HG03442 (cell line): ENCODE data around the gene ARFGEF2.
"Not testable (repeated sequence)": the region's sequence is repeated elsewhere in the genome, so short reads cannot be mapped to it uniquely, and the experiment has no call there.

Experiments
- ATAC-seq: cut with Tn5 transposase; IDR thresholded peaks from one replicate; pipeline ENCODE4 v1.9.1; 2021; ENCODE audit warnings: mild to moderate bottlenecking, moderate library complexity; ENCODE audit not compliant: unreplicated experiment

Gene ARFGEF2

GRCh38 chr20:48949304-48950170, 28.0 kb downstream of the ARFGEF2 start:
- no peak for ATAC-seq

- ATAC-seq, result no peak
Observed at GRCh38 chr20:48951041-48951440, 29.5 kb downstream of the ARFGEF2 start.

GRCh38 chr20:48951646-48952045, 30.1 kb downstream of the ARFGEF2 start:
- no peak for ATAC-seq

GRCh38 chr20:48952656-48953055, 31.1 kb downstream of the ARFGEF2 start:
- ATAC-seq, result no peak

- no peak for ATAC-seq
Observed at GRCh38 chr20:48953653-48954052, 32.1 kb downstream of the ARFGEF2 start.

- ATAC-seq, result no peak
Observed at GRCh38 chr20:48956052-48956451, 34.5 kb downstream of the ARFGEF2 start.

GRCh38 chr20:48957053-48957481, 35.6 kb downstream of the ARFGEF2 start:
- ATAC-seq, result no peak

GRCh38 chr20:48957533-48957932, 36.0 kb downstream of the ARFGEF2 start:
- ATAC-seq, result no peak

- no peak for ATAC-seq
Observed at GRCh38 chr20:48958743-48959142, 37.2 kb downstream of the ARFGEF2 start.

- no peak for ATAC-seq
Observed at GRCh38 chr20:48959899-48960550, 38.5 kb downstream of the ARFGEF2 start.

- ATAC-seq, result no peak
Observed at GRCh38 chr20:48962421-48962820, 40.9 kb downstream of the ARFGEF2 start.

- no peak for ATAC-seq
Observed at GRCh38 chr20:48962976-48963771, 41.7 kb downstream of the ARFGEF2 start.

- ATAC-seq, result no peak
Observed at GRCh38 chr20:48965189-48965910, 43.8 kb downstream of the ARFGEF2 start.

GRCh38 chr20:48970681-48971365, 49.3 kb downstream of the ARFGEF2 start:
- no peak for ATAC-seq

- ATAC-seq, result no peak
Observed at GRCh38 chr20:48971956-48972355, 50.4 kb downstream of the ARFGEF2 start.

GRCh38 chr20:48972816-48973215, 51.3 kb downstream of the ARFGEF2 start:
- ATAC-seq, result no peak

GRCh38 chr20:48975955-48976354, 54.4 kb downstream of the ARFGEF2 start:
- no peak for ATAC-seq

- ATAC-seq, result not testable (repeated sequence)
Observed at GRCh38 chr20:48979980-48980379, 58.5 kb downstream of the ARFGEF2 start.

GRCh38 chr20:48983423-48984400, 62.2 kb downstream of the ARFGEF2 start:
- no peak for ATAC-seq
